ENCODE measurements around the gene DRAM1. TPM values are rescaled to one million over a fixed set of nuclear protein-coding genes. Genes with fewer than 3 reads are reported as not detected.

DRAM1 gene
- total RNA-seq, 1 experiment from 2014 or later = 6.5 TPM

GRCh38 chr12:101928556-101928955 lies 51.2 kb downstream of the DRAM1 start:
- H3K9me3 Mint-ChIP-seq = peaks cover 0 to 4% of the 10 kb centered on the region in 2 experiments; a peak in 3 of 5 replicates
- H3K27me3 Mint-ChIP-seq (ENCODE audit: low read depth) = no peaks in the 10 kb centered on the region; the same call in 1 of the 2 replicates
- H3K27me3 ChIP-seq (ENCODE audit: insufficient read depth, low read length) = no peaks in the 10 kb centered on the region
- no peak overlapping the region for H3K9ac ChIP-seq (ENCODE audit: extremely low read depth, insufficient read length, low read length)
- no peak overlapping the region for H4K91ac ChIP-seq (ENCODE audit: insufficient read length, low read depth, low read length)
- H3K9me3 ChIP-seq (ENCODE audit: control insufficient read depth, low read depth, low read length) = no peaks in the 10 kb centered on the region
- no peaks in the 10 kb centered on the region for H3K4me1 Mint-ChIP-seq
- no peak overlapping the region for H2BK5ac ChIP-seq (ENCODE audit: insufficient read length, low read length)
- H3K27ac Mint-ChIP-seq = no peak overlapping the region
- H2AFZ ChIP-seq (ENCODE audit: low read length) = no peak overlapping the region
- no peak overlapping the region for H4K5ac ChIP-seq (ENCODE audit: insufficient read length, low read depth, low read length)
- no peak for DNase-seq
- no peak overlapping the region for H3K4ac ChIP-seq (ENCODE audit: low read depth, low read length)
- H3K4me3 Mint-ChIP-seq = no peak overlapping the region
- no peaks in the 10 kb centered on the region for H3K23me2 ChIP-seq (ENCODE audit: insufficient read length, low read depth, low read length, poor library complexity, severe bottlenecking)
- no CpG with 5 or more reads among the region's 5 CpGs for WGBS (ENCODE audit: extremely low coverage, insufficient read length, low lambda C conversion rate)
- H4K8ac ChIP-seq (replicated peaks; ENCODE audit: insufficient read length, low read depth, low read length) = no peak overlapping the region
- no peak overlapping the region for H3K56ac ChIP-seq (ENCODE audit: insufficient read length, low read depth, low read length)
- no peaks in the 10 kb centered on the region for H3K36me3 Mint-ChIP-seq (ENCODE audit: insufficient read depth in 1 of 3, low read depth in 3 of 3)
- H3T11ph ChIP-seq (ENCODE audit: low read length) = no peak overlapping the region
- H3K79me2 ChIP-seq (ENCODE audit: insufficient read depth, low read length) = no peaks in the 10 kb centered on the region
- no peak overlapping the region for H2AK5ac ChIP-seq (ENCODE audit: insufficient read length, low read length)
- no peak overlapping the region for H3K14ac ChIP-seq (ENCODE audit: insufficient read depth, low read length)
- no peak overlapping the region for H2BK20ac ChIP-seq (ENCODE audit: low read depth, low read length, poor library complexity, severe bottlenecking)
- no peak overlapping the region for H3K23ac ChIP-seq (ENCODE audit: insufficient read length, low read depth, low read length)
- no peak overlapping the region for H3K27ac ChIP-seq (ENCODE audit: insufficient read length, low read depth, low read length)
- H3K79me1 ChIP-seq (ENCODE audit: insufficient read depth, low read depth, low read length, poor library complexity, severe bottlenecking) = no peaks in the 10 kb centered on the region
- no peak overlapping the region for H3K4me2 ChIP-seq (ENCODE audit: insufficient read depth, insufficient read length, low read length)
- TF ChIP-seq, protein P1, sequence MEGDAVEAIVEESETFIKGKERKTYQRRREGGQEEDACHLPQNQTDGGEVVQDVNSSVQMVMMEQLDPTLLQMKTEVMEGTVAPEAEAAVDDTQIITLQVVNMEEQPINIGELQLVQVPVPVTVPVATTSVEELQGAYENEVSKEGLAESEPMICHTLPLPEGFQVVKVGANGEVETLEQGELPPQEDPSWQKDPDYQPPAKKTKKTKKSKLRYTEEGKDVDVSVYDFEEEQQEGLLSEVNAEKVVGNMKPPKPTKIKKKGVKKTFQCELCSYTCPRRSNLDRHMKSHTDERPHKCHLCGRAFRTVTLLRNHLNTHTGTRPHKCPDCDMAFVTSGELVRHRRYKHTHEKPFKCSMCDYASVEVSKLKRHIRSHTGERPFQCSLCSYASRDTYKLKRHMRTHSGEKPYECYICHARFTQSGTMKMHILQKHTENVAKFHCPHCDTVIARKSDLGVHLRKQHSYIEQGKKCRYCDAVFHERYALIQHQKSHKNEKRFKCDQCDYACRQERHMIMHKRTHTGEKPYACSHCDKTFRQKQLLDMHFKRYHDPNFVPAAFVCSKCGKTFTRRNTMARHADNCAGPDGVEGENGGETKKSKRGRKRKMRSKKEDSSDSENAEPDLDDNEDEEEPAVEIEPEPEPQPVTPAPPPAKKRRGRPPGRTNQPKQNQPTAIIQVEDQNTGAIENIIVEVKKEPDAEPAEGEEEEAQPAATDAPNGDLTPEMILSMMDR (conservative IDR thresholded peaks at IDR 0.05) = no peak
- no peaks in the 10 kb centered on the region for H3K4me1 ChIP-seq (ENCODE audit: insufficient read depth, low read length)
- no peak overlapping the region for H2BK15ac ChIP-seq (ENCODE audit: low read depth, low read length)
- H2BK12ac ChIP-seq (ENCODE audit: insufficient read length, low read depth, low read length) = no peak overlapping the region
- no peak overlapping the region for H2BK120ac ChIP-seq (ENCODE audit: low read depth, low read length, poor library complexity, severe bottlenecking)
- no peaks in the 10 kb centered on the region for H4K20me1 ChIP-seq (ENCODE audit: control insufficient read depth, insufficient read depth, insufficient read length)
- no peak overlapping the region for H3K18ac ChIP-seq (ENCODE audit: insufficient read length, low read depth, low read length)
